ENCODE results near the gene COQ10B.

GRCh38 chr2:197464175-197464574 is 10.8 kb downstream of the COQ10B start:
- no peak for TF ChIP-seq CTCF (IDR thresholded peaks at IDR 0.05)
- no peak for TF ChIP-seq POLR2AphosphoS5 (IDR thresholded peaks at IDR 0.05; ENCODE audit: insufficient read depth in 1 of 2, low read depth in 1 of 2)
- TF ChIP-seq POLR2A (IDR thresholded peaks at IDR 0.05) = no peak
